Measurements from ENCODE around the gene HIBADH.

The HIBADH gene

DNA sequence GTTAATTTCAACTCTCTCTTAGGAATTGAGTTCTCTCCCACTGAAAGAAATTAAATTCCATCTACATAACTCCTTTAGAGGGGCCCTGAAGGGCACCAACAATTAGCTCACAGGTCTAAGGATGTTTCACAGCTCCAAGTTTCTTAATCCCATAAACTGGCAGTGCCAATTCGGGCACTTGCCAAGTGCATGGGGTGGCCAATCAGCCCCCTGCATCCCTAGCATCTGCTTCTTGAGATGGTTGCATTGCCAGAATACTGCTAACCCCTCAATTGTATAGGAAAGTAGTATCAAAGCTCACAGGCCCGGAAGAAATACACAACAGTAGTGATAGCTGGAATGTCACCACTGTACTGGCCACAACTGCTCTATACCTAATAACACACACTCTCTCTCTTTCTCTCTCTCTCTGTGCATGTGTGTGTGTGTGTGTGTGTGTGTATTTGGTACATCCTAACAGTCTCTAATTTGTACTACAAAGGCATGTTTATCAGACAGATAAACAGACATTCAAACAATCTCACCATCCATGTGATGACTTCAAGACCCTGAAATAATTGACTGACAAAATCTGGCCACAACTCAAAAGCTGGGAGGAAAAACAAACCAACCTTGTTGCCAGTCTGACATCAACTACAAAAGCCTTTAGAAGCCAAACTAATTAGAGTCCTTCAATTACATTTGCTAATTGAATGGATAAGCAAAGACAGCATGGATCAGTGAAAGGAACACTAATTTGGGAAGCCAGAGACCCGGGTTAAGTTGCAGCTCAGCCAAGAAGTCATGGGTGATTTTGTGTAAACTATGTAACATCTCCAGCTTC, 27.8 kb downstream of the HIBADH start:
- no peak for DNase-seq

DNA sequence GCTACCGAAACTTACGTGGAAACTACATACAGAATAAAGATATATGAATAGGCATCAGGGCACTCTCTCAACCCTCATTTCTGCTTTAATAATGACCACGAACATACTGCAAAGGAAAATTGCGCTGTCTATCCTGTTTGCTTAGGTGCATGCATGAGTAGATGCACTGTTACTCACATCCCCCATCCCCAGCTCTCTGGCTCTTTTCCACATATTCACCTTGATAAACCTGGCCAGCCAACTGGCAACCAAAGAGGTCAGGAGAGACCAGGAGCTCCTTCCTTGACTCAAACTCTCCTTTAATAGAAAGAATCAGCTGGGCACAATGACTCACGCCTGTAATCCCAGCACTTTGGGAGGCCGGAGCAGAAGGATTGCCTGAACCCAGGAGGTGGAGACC, 29.6 kb downstream of the HIBADH start:
- no peak for DNase-seq

DNA sequence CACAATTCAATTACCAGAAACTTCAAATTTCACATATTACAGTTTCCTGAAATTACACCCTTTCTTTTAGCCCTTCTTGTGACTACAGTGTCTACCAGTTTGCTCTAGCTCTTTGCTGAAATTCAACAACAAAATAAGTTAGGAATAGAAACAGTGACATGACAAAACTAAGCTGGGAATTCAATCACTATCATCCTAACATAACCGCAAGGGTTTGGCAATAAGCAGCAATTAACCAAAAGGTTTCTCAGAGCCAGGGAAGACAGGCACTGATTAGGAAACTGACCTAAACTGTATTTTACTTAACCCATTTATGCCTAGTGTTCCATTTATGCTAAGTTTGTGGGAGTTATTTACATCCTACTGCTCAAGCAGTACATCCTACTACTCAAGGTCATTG, 31.3 kb downstream of the HIBADH start:
- DNase-seq, result no peak

DNA sequence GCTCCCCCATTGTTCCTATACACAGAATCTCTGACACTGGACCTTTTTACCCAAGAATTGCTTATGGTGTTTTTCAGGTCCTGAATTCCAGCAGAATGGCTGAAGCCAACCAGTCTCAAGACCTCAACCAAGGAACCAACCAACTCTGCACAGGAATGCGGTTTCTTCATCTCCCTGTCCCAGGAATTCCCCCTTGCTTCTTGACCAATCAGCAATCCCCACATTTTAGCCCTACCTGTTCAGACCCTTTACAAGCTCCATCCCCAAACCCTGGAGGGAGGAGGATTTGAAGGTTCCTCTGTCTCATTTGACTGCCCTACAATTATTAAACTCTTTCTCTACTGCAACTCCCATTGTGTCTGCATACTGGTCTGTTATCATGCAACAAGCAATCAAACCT, 35.5 kb downstream of the HIBADH start:
- DNase-seq, result no peak

DNA sequence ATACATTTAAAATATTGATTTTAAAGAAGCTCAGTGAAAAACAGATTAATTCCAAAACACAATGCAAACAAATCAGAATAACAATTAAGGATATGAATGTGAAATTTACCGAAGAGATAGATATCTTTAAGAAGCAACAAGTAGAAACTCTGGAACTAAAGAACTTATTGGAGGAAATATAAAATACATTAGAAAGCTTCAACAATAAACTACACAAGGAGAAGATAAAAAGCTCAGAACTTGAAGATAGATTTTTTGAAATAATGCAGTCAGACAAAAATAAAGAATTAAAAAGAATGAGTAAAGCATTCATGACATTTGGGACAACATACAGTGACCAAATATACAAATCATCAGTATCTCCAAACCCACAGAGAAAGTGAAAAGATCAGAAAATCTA, 43.2 kb downstream of the HIBADH start:
- no peak for DNase-seq

DNA sequence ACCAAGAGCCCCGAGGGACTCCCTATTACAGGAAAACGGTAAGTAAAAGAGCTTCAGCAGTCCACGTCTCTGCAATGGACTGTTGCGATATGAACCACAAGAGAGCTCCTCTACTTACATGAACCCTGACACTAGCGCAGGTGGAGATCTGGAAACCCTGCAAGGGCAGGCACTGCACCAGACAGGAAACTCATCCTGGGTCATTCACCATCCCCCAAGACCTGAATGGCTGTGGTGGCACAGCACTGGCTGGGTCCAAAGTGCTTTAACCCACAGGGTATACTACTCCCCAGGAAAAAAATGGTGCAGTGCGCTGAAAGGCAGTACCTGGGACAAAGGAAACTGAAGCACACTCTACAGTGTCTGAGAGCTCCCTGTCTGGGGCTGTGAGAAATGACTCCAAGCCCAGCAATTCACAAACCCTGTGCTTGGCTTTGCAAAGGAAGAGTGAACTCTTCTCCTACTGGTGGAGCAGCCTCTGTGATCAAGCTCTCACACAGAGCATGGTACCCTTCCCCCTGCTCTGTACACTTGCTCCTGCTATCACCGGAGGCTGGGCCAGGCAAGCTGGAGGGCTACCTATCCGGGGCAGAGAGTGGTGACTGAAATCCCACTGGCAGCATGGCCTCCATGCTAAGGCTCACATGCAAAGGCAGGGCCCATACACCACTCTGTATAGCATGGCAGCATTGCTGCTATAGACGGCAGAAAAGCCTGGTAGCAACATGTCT, 44.9 kb downstream of the HIBADH start:
- no peak for DNase-seq

DNA sequence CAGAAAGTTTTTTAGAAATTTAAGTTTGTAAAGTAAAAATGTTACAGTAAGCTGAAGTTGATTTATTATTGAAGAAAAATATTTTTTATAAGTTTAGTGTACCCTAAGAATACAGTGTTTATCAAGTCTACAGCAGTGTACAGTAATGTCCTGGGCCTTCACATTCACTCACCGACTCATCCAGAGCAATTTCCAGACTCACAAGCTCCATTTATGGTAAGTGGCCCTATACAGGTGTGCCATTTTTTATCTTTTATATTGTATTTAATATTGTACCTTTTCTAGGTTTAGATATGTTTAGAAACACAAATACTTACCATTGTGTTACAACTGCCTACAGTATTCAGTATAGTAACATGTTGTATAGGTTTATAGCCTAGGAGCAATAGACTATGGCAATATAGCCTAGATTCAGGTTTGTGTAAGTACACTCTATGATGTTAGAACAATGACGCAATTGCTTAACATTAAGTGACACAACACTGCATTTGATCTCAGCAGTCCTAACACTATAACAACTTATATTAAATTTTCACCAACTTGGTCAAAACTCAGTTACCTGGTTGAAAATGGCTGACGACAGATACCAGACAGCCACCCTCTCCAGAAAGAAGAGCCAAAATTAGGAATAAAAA, 45.7 kb downstream of the HIBADH start:
- no peak for DNase-seq

DNA sequence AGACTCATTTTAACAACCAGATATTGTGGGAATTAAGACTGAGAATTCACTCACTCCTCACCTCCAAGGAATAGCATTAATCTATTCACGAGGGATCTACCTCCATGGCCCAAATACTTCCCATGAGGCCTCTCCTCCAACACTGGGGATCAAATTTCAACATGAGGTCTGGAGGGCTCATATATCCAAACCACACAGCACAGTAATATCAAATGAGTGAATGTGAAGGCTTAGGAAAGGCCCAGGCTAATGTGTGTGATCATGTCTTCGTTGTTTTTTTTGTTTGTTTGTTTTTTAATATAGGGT, 46.5 kb downstream of the HIBADH start:
- DNase-seq, result no peak

DNA sequence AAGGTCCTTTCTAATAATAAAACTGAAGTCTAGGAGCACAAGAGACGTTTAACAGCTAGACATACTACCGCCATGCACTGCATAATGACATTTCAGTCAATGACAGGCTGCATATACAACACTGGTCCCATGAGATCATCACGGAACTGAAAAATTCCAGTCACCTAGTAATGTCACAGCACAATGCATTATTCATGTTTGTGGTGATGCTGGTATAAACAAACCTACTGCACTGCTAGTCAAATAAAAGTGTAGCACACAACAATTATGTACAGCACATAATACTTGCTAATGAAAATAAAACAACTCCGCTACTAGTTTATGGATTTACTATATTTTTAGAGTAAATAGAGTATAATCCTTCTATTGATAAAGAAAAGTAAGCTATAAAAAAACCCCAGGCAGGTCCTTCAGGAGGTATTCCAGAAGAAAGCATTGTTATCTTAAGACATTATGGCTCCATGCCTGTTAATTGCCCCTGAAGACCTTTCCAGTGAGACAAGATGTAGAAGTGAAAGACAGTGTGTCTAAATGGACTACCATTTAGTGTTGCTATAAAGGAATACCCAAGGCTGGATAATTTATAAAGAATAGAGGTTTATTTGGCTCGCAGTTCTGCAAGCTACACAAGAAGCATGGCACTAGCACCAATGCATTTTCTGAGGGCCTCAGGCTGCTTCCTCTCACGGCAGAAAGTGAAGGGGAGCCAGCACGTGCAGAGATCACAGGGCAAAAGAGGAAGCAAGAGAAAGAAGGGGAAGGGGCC, 47.1 kb downstream of the HIBADH start:
- no peak for DNase-seq

DNA sequence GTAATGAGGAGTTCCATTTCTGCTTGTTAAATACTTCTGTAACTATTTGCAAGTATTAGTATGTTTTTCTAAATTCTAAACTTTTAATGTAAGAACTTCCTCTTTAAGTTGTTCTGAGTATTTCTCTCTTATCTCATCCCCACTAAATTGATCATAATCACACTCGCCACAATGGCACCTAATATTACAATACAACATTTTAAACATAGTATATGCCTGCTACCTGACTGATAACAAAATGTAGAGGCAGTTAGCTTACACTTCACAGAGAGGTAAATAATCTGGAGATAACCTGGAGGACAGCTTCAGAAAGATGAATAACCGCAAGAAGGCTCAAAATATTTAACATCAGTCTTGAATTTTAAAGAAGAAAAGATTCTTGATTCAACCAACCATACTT, 48.6 kb downstream of the HIBADH start:
- DNase-seq, result no peak

DNA sequence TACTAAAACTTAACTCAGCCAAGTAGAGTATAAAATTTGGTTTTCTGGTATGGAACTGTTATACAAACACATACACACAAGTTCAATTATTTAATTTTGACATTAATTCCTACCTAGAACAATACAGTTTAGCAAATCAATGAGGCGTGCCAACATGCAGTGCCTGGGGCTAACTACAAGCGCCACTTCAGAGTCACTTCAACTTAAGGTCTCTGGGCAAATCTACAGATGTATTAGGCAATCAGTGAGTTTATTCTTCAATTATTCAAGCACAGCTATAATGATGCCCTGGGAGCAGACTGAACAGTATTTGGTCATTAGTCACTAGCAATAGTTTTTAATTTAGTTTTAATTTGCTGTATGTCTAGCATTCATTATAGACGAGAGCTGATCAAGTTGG, 51.6 kb downstream of the HIBADH start:
- DNase-seq, result no peak

DNA sequence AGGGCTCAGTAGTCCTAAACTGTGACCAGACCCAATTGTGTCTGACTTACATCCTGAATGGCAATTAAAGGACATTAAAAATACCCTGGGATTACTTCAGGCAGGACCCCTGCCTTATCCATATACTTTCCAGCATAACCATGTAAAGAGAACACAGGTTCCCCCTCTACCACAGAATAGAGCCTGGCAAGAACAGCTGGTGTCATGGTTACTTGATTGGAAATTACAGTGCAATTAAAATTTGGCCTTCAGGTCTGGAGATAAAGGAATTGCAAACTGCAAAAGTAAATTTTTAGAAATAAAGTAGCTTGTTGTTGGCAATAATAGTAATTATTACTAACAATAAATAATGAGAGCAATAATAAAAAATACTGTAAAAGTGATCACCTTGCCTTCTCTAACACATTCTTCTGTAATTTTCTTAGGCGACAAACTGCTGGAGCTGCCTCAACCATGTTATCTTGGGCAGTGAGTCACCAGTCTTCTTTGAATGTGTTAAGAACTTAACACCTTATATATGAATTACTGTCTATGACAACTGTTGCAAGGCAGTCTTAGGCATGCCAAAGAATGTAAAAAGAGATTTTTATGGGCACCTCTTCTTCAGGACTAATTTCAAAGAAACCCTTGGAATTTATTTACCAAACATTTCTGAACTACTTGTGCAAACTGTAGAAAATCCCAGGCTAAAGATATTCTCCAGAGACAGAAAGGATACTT, 53.7 kb downstream of the HIBADH start:
- no peak for DNase-seq

DNA sequence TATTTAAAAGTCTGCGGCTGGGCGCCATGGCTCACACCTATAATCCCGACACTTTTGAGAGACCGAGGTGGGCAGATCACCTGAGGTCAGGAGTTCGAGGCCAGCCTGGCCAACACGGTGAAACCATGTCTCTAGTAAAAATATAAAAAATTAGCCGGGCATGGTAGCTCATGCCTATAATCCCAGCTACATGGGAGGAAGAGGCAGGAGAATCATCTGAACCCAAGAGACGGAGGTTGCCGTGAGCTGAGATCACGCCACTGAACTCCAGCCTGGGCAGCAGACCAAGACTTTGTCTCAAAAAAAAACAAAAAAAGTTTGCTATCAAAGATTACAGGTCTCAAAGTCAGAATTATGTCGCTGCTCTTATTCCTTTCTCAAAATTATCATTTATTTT, 55.5 kb downstream of the HIBADH start:
- no peak for DNase-seq

DNA sequence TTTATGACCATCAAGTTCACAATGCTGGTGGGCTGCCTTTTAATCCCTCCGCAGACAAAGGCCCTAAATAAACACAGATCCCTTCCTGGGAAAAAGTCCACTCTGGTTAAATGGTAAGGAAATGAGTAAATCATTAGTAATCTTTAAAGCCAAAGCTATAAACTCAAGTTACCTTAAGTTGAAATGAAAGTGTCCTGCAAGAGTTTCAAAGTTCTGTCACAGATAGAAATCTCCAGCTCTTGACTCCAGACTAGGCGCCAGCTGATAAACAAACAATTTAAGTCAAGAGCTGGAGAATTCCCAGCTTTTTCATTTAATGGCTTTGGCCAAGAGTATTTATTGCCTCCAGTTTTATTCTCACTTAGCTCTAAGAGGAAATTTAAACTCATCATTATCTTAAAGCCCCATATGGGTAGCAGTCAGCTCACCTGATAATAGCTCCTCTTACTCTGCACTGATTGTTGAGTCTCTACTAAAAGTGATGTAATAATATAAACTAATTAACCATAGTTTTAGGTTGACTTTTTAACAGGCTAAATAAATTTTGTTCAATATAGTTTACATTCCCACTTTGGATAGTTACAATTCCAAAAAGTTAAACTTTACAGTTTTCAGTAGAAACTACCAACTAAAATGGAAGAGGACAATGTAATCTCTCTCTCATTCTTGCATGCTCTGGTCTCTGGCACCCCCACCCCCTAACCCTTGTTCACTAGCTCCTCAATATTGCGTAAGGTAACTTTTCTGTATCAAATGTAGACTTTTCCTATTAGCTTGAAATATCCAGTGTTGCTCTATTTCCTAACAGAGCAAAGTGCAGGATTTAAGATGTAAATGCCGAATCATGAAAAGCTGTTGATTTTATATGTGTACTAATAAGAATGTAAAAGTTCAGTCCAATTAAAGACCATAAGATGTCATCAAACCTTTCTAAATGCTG, 56.1 kb downstream of the HIBADH start:
- no peak for DNase-seq

DNA sequence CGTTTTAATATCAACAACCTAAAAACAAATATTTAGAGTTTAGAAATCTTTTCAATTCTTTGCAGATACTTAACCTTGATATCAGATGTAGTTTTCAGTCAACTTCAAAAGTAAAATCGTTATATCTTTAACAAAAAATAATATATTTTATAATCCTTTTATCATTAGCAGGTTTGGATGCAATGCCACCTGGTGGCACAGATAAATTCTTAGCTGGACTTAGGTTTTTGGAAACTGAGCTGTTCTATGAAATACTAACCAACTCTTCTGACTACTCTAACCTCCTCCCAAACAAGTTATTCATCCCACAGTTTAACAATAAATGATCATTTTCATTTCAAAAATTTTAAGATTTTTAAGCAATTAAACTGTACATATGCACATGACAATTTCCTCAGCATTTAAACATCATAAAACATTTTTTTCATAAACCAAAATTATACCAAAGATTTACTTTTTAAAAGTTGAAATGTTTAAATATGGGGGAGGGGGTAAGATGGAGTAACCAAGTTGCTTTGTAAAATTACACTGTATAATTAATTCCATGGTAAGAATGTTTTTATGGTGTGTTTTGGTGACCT, 56.9 kb downstream of the HIBADH start:
- no peak for DNase-seq

DNA sequence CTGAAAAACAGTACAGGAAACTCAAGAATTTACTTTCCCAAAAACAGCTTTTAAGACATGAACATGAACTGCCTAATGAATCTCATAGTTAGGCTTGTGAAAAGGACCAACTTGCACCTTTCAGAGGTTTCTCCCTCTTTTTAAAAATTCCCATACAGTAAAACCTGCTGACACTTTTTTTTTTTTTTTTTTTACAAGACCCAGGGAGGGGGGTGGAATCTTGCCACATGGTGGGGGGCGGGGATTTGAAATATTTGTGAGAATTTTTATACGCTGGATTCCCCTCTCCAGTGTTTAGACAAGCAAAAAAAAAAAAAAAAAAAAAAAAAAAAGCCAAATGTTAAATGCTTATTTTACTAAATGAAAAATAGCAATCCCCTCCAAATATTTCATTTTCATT, 57.4 kb downstream of the HIBADH start:
- no peak for DNase-seq

DNA sequence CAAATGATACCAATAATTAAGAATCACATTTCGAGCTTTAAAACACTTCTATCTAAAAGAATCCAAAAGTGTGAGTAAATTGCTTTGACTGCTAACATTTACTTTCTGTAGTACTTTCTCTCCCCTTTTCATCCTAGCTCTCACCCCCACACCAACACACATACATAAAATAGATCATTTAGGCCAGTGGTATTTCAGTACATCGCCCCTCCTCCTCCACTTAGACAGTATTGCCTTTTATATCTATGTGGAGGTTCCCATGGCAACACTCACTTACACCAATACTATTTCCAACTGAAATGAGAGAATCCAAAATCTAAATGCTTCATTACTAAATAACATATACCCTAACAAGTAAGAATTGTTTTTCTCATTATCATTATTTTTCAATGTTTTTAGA, 58.9 kb downstream of the HIBADH start:
- no peak for DNase-seq

DNA sequence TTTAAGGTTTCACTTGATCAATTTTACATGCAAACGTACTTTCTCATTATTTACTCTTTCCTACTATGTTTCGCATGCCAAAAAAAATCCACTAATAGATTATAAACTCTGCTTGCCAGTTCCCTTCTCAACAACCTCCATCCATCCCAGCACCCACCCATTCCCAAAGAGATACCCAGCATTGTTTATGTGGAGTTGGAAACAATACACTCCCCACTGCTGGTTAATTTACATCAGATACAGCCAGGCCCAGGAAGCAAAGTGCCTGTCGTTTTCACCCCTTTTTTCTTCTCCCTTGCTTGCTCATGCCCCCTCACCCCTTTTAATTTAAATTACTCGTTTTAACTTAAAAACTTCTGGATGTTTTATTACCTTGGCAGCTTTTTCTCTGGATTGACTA, 59.9 kb downstream of the HIBADH start:
- DNase-seq, result no peak

DNA sequence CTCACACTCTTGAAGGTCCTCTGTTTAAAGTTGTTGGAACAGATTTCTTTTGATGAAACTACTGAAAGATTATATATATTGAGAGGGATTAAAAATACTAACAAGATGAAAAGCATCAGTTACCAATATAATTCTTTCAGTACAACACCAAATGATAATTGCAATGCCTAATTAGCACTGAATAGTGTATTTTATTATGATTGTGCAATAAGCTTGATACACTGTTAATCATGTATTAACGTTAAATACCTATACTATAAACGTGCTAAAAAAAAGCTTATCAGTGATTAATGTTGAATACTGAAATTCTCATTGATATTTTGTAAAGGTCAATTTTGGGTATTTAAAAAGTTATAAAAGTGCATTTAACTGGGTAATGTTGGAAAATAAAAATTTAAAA, 61.5 kb downstream of the HIBADH start:
- no peak for DNase-seq

DNA sequence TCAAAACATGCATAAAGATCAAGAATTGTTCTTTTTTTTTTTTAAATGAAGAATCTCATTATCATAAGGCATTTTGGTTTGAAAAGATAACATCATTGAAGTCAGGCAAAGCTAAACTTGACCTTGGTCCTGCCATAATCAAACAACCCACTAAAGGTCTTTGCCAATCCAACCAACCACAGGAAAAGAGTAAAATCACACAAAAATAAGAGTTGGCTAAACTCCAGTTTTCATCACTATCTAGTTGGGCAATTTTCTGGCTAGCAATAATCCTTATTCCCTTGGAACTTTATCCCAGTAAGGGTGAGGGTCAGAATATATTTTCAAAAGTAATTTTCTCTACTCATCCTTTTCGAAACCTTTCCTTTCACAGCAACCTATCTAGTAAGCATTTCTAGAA, 62.4 kb downstream of the HIBADH start:
- no peak for DNase-seq

DNA sequence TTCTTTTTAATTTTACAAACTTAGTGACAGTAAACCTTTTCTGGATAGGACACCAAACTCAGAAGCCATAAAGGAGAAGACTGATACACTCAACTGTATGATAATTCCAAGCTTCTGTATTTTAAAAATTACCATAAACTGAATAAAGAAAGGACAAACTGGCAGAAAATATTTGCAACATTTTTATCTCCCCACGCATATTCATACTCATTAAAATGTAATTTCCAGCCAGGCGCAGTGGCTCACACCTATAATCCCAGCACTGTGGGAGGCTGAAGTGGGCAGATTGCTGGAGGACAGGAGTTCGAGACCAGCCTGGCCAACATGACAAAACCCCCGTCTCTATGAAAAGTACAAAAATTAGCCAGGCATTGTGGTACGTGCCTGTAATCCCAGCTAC, 67.7 kb downstream of the HIBADH start:
- DNase-seq, result no peak

Measured in activated naive CD4-positive, alpha-beta T cell treated with anti-CD3 and anti-CD28 coated beads, Interleukin-2, amount 50 U/mL, for 16 hours (primary cell).